OCI-LY7 (cell line): Measurements from ENCODE around the gene C12orf76. TPM values are rescaled to one million over a fixed set of nuclear protein-coding genes. Genes with fewer than 3 reads are reported as not detected.

ENCODE experiments used
- BruUV-seq: library from RNA; stranded (reverse); fragments of 400-500 nt; replicated peaks from 2 replicates; lab custom pipeline; 2021; lab: Mats Ljungman, UMichigan
- CTCF ChIA-PET: fragments of 300-600 bp; sonication (Branson Sonifier 250); formaldehyde crosslinking; loops from one replicate; lab custom pipeline; 2022; ENCODE audit warnings: antibody characterized with exemption; ENCODE audit not compliant: unreplicated experiment; lab: Charles Lee
- POLR2A ChIA-PET: fragments of 300-600 bp; sonication (Branson Sonifier 250); formaldehyde crosslinking; loops from one replicate; lab custom pipeline; 2022; ENCODE audit warnings: antibody characterized with exemption; lab: Charles Lee
- DNase-seq: peaks from one replicate; pipeline ENCODE4 v3.0.0-alpha.2; 2015; ENCODE audit warnings: low spot score
- H2AFZ ChIP-seq: fragments of 200-600 bp; sonication (generic), shearing (Covaris generic); 2 replicates; pipeline ENCODE4 v1.6.1; 2014; ENCODE audit warnings: mild to moderate bottlenecking, antibody characterized with exemption, low read length, moderate library complexity
- H3K27ac ChIP-seq: fragments of 200-600 bp; sonication (generic); 2 replicates; pipeline ENCODE4 v1.5.1; 2014; ENCODE audit warnings: mixed run types, low read depth, mild to moderate bottlenecking, moderate library complexity, low read length, inconsistent platforms; ENCODE audit not compliant: poor library complexity, severe bottlenecking
- H3K36me3 ChIP-seq: fragments of 200-600 bp; sonication (generic); 2 replicates; pipeline ENCODE4 v1.6.1; 2014; ENCODE audit warnings: mild to moderate bottlenecking, antibody characterized with exemption, low read length, moderate library complexity, mixed read lengths; ENCODE audit not compliant: insufficient read depth
- H3K4me1 ChIP-seq: fragments of 200-600 bp; sonication (generic); 2 replicates; pipeline ENCODE4 v1.5.1; 2014; ENCODE audit warnings: mild to moderate bottlenecking, low read length; ENCODE audit not compliant: insufficient read depth, poor library complexity, severe bottlenecking
- H3K4me2 ChIP-seq: fragments of 200-600 bp; sonication (generic); 2 replicates; pipeline ENCODE4 v1.6.1; 2014; ENCODE audit warnings: mild to moderate bottlenecking, low read length
- H3K4me3 ChIP-seq: fragments of 200-600 bp; sonication (generic); 2 replicates; pipeline ENCODE4 v1.5.1; 2014; ENCODE audit warnings: mild to moderate bottlenecking, low read depth, low read length; ENCODE audit not compliant: poor library complexity, severe bottlenecking
- H3K79me2 ChIP-seq: fragments of 200-600 bp; sonication (generic); 2 replicates; pipeline ENCODE4 v1.6.1; 2016; ENCODE audit warnings: low read depth, mild to moderate bottlenecking, low read length, moderate library complexity, mixed read lengths; ENCODE audit not compliant: insufficient read depth
- H3K9me2 ChIP-seq: fragments of 200-600 bp; sonication (generic); 2 replicates; pipeline ENCODE4 v1.6.1; 2016; ENCODE audit warnings: mild to moderate bottlenecking, low read length, mixed read lengths; ENCODE audit not compliant: insufficient read depth
- H3K9me3 ChIP-seq: fragments of 200-600 bp; sonication (generic); 2 replicates; pipeline ENCODE4 v1.6.1; 2014; ENCODE audit warnings: mild to moderate bottlenecking, mixed run types, low read length, mixed read lengths
- H4K20me1 ChIP-seq: fragments of 200-600 bp; sonication (generic); 2 replicates; pipeline ENCODE4 v1.6.1; 2014; ENCODE audit warnings: mild to moderate bottlenecking, antibody characterized with exemption, low read length, moderate library complexity, mixed read lengths; ENCODE audit not compliant: insufficient read depth
- EZH2phosphoT487 ChIP-seq: fragments of 200-600 bp; sonication (generic); IDR thresholded peaks from 2 replicates; pipeline ENCODE4 v1.6.1; 2018; ENCODE audit warnings: low read depth, borderline replicate concordance, mild to moderate bottlenecking, mixed run types, antibody characterized with exemption, low read length, moderate library complexity, mixed read lengths
- intact Hi-C: fragments of 100-400 bp; cut with micrococcal nuclease; formaldehyde crosslinking; loops from one replicate; pipeline ENCODE4 v1.10.0; 2022; ENCODE audit not compliant: unreplicated experiment
- total RNA-seq, 2 experiments: library from RNA; depleted of rRNA in 1 of 2; stranded (reverse); fragments of >200 nt in 1 of 2; shearing (Covaris generic) in 1 of 2; gene quantifications; 2 replicates each; pipeline ENCODE4 v1.2.3, GENCODE V29; 2014 to 2022
- TF ChIP-seq, protein P1 (sequence below): fragments of 200-600 bp; sonication (generic); conservative IDR thresholded peaks from 2 replicates; pipeline ENCODE4 v1.5.1; 2014; ENCODE audit warnings: mild to moderate bottlenecking, antibody characterized with exemption, low read length, moderate library complexity, mixed read lengths

Gene C12orf76
- total RNA-seq, 2 experiments from 2014 or later = 24.4 to 36.6 TPM

DNA sequence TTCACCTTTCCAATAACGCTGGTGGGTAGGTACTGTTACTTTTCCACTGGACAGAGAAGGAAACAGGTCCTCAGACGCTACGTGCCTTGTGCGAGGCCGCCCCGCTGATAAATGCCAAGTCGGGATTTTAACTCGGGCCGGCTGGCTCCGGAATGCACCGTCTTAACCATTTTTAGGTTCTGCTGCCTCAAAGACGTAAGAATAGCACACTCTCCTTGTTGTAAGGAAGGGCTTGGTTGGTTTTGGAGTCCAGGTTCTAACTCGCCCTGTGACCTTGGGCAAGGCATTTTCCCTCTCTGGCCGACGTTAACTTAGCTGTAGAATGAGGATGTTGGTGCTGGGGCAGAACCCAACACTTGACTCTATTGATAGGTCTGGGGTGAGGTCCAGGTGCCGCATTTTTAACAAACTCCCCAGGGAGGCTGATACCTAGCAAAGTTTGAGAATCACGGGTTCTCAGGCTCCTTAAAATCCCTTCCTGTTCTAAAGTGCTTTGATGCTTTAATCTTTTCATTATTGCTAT lies 48.3 kb downstream of the C12orf76 start:
- Histone ChIP-seq H3K9me2 (no peaks in the 10 kb centered on the region), H3K4me2 (peak overlapping the region; percentile 91), H3K4me3 (peak overlapping the region; percentile 96), H3K4me1 (peaks cover 65% of the 10 kb centered on the region), H4K20me1 (no peaks in the 10 kb centered on the region), H3K36me3 (peaks cover 34% of the 10 kb centered on the region), H2AFZ (no peak overlapping the region), H3K9me3 (no peaks in the 10 kb centered on the region), H3K27ac (peak overlapping the region; percentile 92), H3K79me2 (peaks cover 71% of the 10 kb centered on the region)
- intact Hi-C loops = loop anchor here (1.0 to 2.0 kb wide), 2 partner anchors 11 to 49 kb away; partner anchors contain the start of gene C12orf76
- ChIA-PET POLR2A (interaction anchor here (0.6 to 3.5 kb wide), 2 partner anchors 11 to 75 kb away, joined by 4 to 48 read pairs; no protein-coding TSS in a partner anchor), CTCF (no interaction called here)
- peak; percentile 76 for DNase-seq
- no peak for TF ChIP-seq EZH2phosphoT487
- TF ChIP-seq, protein P1, sequence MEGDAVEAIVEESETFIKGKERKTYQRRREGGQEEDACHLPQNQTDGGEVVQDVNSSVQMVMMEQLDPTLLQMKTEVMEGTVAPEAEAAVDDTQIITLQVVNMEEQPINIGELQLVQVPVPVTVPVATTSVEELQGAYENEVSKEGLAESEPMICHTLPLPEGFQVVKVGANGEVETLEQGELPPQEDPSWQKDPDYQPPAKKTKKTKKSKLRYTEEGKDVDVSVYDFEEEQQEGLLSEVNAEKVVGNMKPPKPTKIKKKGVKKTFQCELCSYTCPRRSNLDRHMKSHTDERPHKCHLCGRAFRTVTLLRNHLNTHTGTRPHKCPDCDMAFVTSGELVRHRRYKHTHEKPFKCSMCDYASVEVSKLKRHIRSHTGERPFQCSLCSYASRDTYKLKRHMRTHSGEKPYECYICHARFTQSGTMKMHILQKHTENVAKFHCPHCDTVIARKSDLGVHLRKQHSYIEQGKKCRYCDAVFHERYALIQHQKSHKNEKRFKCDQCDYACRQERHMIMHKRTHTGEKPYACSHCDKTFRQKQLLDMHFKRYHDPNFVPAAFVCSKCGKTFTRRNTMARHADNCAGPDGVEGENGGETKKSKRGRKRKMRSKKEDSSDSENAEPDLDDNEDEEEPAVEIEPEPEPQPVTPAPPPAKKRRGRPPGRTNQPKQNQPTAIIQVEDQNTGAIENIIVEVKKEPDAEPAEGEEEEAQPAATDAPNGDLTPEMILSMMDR = no peak
- BruUV-seq = TSS peak; percentile 62

DNA sequence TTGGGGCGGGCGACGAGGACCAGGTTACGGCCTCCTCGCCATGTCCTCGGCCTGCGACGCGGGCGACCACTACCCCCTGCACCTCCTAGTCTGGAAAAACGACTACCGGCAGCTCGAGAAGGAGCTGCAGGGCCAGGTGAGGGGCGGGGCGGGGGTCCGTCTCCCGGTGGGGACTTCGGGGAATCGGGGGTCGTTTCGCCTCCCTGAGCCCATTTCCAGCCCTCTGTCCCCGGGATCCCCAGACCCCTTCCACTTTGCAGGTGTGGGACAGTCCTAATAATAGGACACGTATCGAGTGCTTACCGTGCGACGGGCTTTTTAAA lies 48.7 kb downstream of the C12orf76 start:
- intact Hi-C loops = loop anchor here (2.0 kb wide), 1 partner anchor 49 kb away; the partner anchor contains the start of gene C12orf76
- H3K9me3 ChIP-seq = no peaks in the 10 kb centered on the region
- H3K4me3 ChIP-seq = peak overlapping the region; percentile 96
- POLR2A ChIA-PET = interaction anchor here (0.6 to 3.5 kb wide), 4 partner anchors 12 to 1775 kb away, joined by 3 to 48 read pairs (median 5); no protein-coding TSS in a partner anchor
- DNase-seq = no peak
- BruUV-seq = no TSS peak
- H3K4me1 ChIP-seq = peaks cover 61% of the 10 kb centered on the region
- peaks cover 71% of the 10 kb centered on the region for H3K79me2 ChIP-seq
- H4K20me1 ChIP-seq = no peaks in the 10 kb centered on the region
- no peaks in the 10 kb centered on the region for H3K9me2 ChIP-seq
- TF ChIP-seq, protein P1 = no peak
- TF ChIP-seq EZH2phosphoT487 = no peak
- peaks cover 30% of the 10 kb centered on the region for H3K36me3 ChIP-seq
- peak overlapping the region; percentile 92 for H3K27ac ChIP-seq
- peak overlapping the region; percentile 91 for H3K4me2 ChIP-seq
- CTCF ChIA-PET = interaction anchor here (0.6 kb wide), 1 partner anchor 46 kb away, joined by 9 read pairs; no protein-coding TSS in a partner anchor
- no peak overlapping the region for H2AFZ ChIP-seq
